A549 (cell line): ENCODE measurements around the gene CINP. TPM values are rescaled to one million over a fixed set of nuclear protein-coding genes. Genes with fewer than 3 reads are reported as not detected.

Experiments
- ATAC-seq, 2 experiments: fragments of 200-7000 bp in 1 of 2; fragments of >200 bp in 1 of 2; cut with Nextera tagmentation in 1 of 2; cut with Tn5 transposase in 1 of 2; 3 replicates each; pipeline versions ENCODE4 v1.8.0 to v1.9.1; 2018 to 2020; ENCODE audit warnings: mild to moderate bottlenecking in 1 of 2, moderate library complexity in 1 of 2
- CTCF ChIA-PET: fragments of 300-600 bp; sonication (Branson Sonifier 250); formaldehyde crosslinking; extraction: SDS; loops from one replicate; lab custom pipeline; 2021; ENCODE audit warnings: antibody characterized with exemption, inconsistent platforms; lab: Yijun Ruan, JAX
- POLR2A ChIA-PET: fragments of 350-600 bp; formaldehyde crosslinking; extraction: SDS; loops from one replicate; lab custom pipeline; 2021; ENCODE audit warnings: antibody characterized with exemption, inconsistent platforms; lab: Yijun Ruan, JAX
- DNase-seq, 2 experiments: peaks; one replicate each; pipeline versions ENCODE4 v3.0.0 to v3.0.0-alpha.2; 2011 to 2016; ENCODE audit warnings: low read depth in 1 of 2, low spot score in 1 of 2
- FAIRE-seq: peaks from 2 replicates; lab custom pipeline; 2011; peaks lifted over from hg19 to GRCh38; lab: Jason Lieb, UNC
- H3K27ac ChIP-seq, 2 experiments: fragments of >200 bp; sonication (Bioruptor Twin); formaldehyde crosslinking; 3 replicates each; pipeline ENCODE4 v1.5.1; 2016 to 2017
- H3K4me1 ChIP-seq: fragments of >200 bp; sonication (Bioruptor Twin); formaldehyde crosslinking; 3 replicates; pipeline ENCODE4 v1.6.1; 2016
- H3K4me2 ChIP-seq: fragments of >200 bp; sonication (Bioruptor Twin); formaldehyde crosslinking; 3 replicates; pipeline ENCODE4 v1.6.1; 2016
- H3K4me3 ChIP-seq: fragments of >200 bp; sonication (Bioruptor Twin); formaldehyde crosslinking; 3 replicates; pipeline ENCODE4 v1.5.1; 2016
- H3K9me3 ChIP-seq: fragments of >200 bp; sonication (Bioruptor Twin); formaldehyde crosslinking; 3 replicates; pipeline ENCODE4 v1.6.1; 2016
- CBX2 ChIP-seq: fragments of 200-600 bp; sonication (generic); IDR thresholded peaks from 2 replicates; pipeline ENCODE4 v1.6.1; 2016; ENCODE audit warnings: low read depth, mild to moderate bottlenecking, borderline replicate concordance
- CBX8 ChIP-seq: fragments of 200-600 bp; sonication (generic); IDR thresholded peaks from 2 replicates; pipeline ENCODE4 v1.6.1; 2016
- E2F6 ChIP-seq: IDR thresholded peaks from 2 replicates; pipeline ENCODE4 v1.6.1; 2012; ENCODE audit warnings: low read depth, borderline replicate concordance
- EHMT2 ChIP-seq: fragments of 200-600 bp; sonication (generic); IDR thresholded peaks from 2 replicates; pipeline ENCODE4 v1.6.1; 2016; ENCODE audit warnings: antibody characterized with exemption, low read depth, mild to moderate bottlenecking, moderate library complexity
- ESRRA ChIP-seq: fragments of 150-350 bp; IDR thresholded peaks from 2 replicates; pipeline ENCODE4 v1.6.1; 2014; ENCODE audit warnings: mild to moderate bottlenecking, low read length, borderline replicate concordance
- FOSL2 ChIP-seq, 2 experiments: fragments of 450-650 bp in 1 of 2; fragments of >200 bp in 1 of 2; sonication (Bioruptor Twin) in 1 of 2; formaldehyde crosslinking; IDR thresholded peaks; 2 replicates each; pipeline versions ENCODE4 v1.5.0 to v1.6.1; 2016 to 2020; ENCODE audit warnings: mild to moderate bottlenecking in 1 of 2, moderate library complexity in 1 of 2
- FOXS1 ChIP-seq: fragments of 250-450 bp; sonication (Bioruptor Pico); IDR thresholded peaks from 2 replicates; pipeline ENCODE4 v1.5.0; 2020; ENCODE audit warnings: mild to moderate bottlenecking, moderate library complexity
- GATA3 ChIP-seq: IDR thresholded peaks from 2 replicates; pipeline ENCODE4 v1.6.1; 2012; ENCODE audit warnings: borderline replicate concordance
- HDAC2 ChIP-seq: fragments of 200-600 bp; sonication (generic); IDR thresholded peaks from 2 replicates; pipeline ENCODE4 v1.6.1; 2016
- HOXB5 ChIP-seq: fragments of 250-450 bp; sonication (Bioruptor Pico); IDR thresholded peaks from 2 replicates; pipeline ENCODE4 v1.5.0; 2020; ENCODE audit warnings: mild to moderate bottlenecking, moderate library complexity
- JUN ChIP-seq, 2 experiments: fragments of >200 bp; sonication (Bioruptor Twin); formaldehyde crosslinking; IDR thresholded peaks; 2 replicates in 1 of 2; 3 replicates in 1 of 2; pipeline ENCODE4 v1.6.1; 2016 to 2017
- MAX ChIP-seq: IDR thresholded peaks from 2 replicates; pipeline ENCODE4 v1.6.1; 2012
- MAZ ChIP-seq: fragments of 150-350 bp; IDR thresholded peaks from 2 replicates; pipeline ENCODE4 v1.6.1; 2014; ENCODE audit warnings: antibody characterized with exemption, low read depth, low read length, borderline replicate concordance
- NPAS2 ChIP-seq: fragments of 250-450 bp; sonication (Bioruptor Pico); IDR thresholded peaks from 2 replicates; pipeline ENCODE4 v1.8.0; 2022; ENCODE audit warnings: mild to moderate bottlenecking, moderate library complexity, borderline replicate concordance
- POLR2A ChIP-seq: IDR thresholded peaks from 2 replicates; pipeline ENCODE4 v1.6.1; 2012; ENCODE audit warnings: mild to moderate bottlenecking, low read length
- REST ChIP-seq: fragments of 200-600 bp; sonication (generic); IDR thresholded peaks from 2 replicates; pipeline ENCODE4 v1.6.1; 2016; ENCODE audit warnings: antibody characterized with exemption, mild to moderate bottlenecking, moderate library complexity
- RNF2 ChIP-seq: fragments of 200-600 bp; sonication (generic); IDR thresholded peaks from 2 replicates; pipeline ENCODE4 v1.6.1; 2016; ENCODE audit warnings: low read depth, mild to moderate bottlenecking, antibody characterized with exemption, moderate library complexity, borderline replicate concordance
- SREBF2 ChIP-seq: fragments of 450-650 bp; IDR thresholded peaks from 2 replicates; pipeline ENCODE4 v1.6.1; 2014; ENCODE audit warnings: mild to moderate bottlenecking, moderate library complexity
- TP53 ChIP-seq: fragments of 250-450 bp; sonication (Bioruptor Pico); IDR thresholded peaks from 2 replicates; pipeline ENCODE4 v1.5.0; 2021; ENCODE audit warnings: mild to moderate bottlenecking, moderate library complexity
- ZNF302 ChIP-seq: fragments of 250-450 bp; sonication (Bioruptor Pico); IDR thresholded peaks from 2 replicates; pipeline ENCODE4 v1.9.0; 2021; ENCODE audit warnings: inconsistent platforms, mild to moderate bottlenecking, moderate library complexity
- ZSCAN20 ChIP-seq: fragments of 250-450 bp; sonication (Bioruptor Pico); IDR thresholded peaks from 2 replicates; pipeline ENCODE4 v1.8.0; 2022; ENCODE audit warnings: mild to moderate bottlenecking, moderate library complexity
- WGBS: methylation state at CpG from one replicate; pipeline ENCODE4 v1.1.6; 2017; ENCODE audit errors: missing lambda C conversion rate; 5-methylcytosine and 5-hydroxymethylcytosine counted together
- polyA plus RNA-seq, 4 experiments: library from polyadenylated mRNA; depleted of rRNA in 3 of 4; stranded (reverse); fragments of >200 nt; fragmentation: RNase III in 1 of 4; extraction: RNeasy Plus Mini Kit Qiagen cat#74134 plus additional on column Dnase treatment in 1 of 4; gene quantifications; 2 replicates in 3 of 4; 3 replicates in 1 of 4; pipeline ENCODE4 v1.2.3, GENCODE V29; 2011 to 2017

The CINP gene
- polyA plus RNA-seq, 2 of the 4 experiments (the other 2 are of a cell fraction) = 59.9 to 74.6 TPM

- TF ChIP-seq JUN (IDR thresholded peaks at IDR 0.05) (peak; percentile 45 to 61; a peak in 4 of 5 replicates), CBX8 (no peak), HDAC2 (no peak), ZSCAN20 (CRISPR knock-in tag) (no peak), GATA3 (no peak; the same call in 1 of the 2 replicates), EHMT2 (no peak), REST (no peak), HOXB5 (CRISPR knock-in tag) (no peak), RNF2 (no peak), FOXS1 (no peak), E2F6 (peak; percentile 61; the same call in 1 of the 2 replicates), TP53 (no peak), MAX (peak; percentile 71; the same call in 1 of the 2 replicates), POLR2A (no peak; the same call in 1 of the 2 replicates), ESRRA (0 out of 2 replicates have a peak, but pooled peaks have one; percentile 32), FOSL2 (IDR thresholded peaks at IDR 0.05) (no peak), FOSL2 (CRISPR knock-in tag; IDR thresholded peaks at IDR 0.05) (peak; percentile 38; the same call in 1 of the 2 replicates), CBX2 (no peak), ZNF302 (CRISPR knock-in tag) (no peak), SREBF2 (peak; percentile 98)
Observed at GRCh38 chr14:102316743-102317563, 45.7 kb downstream of the CINP start (continued).

- WGBS = 4% methylated on average over 10 of the region's 10 CpGs
- CTCF ChIA-PET = interaction anchor here (0.6 to 8.8 kb wide), 37 partner anchors 9 to 1929 kb away, joined by 3 to 100 read pairs (median 5); partner anchors contain the start of genes DYNC1H1 and MOK
- TF ChIP-seq NPAS2 (CRISPR knock-in tag) = 0 out of 2 replicates have a peak, but pooled peaks have one; percentile 39
- TF ChIP-seq MAZ = no peak
- TF ChIP-seq, all 56 proteins: peak for 1
- FAIRE-seq (no peak), ATAC-seq (no peak), DNase-seq (peak in 1 of 2 experiments; percentile 74)
- H3K27ac ChIP-seq = peak overlapping the region; percentile 73 to 99
- POLR2A ChIA-PET = interaction anchor here (0.6 to 1.1 kb wide), 8 partner anchors 8 to 1693 kb away, joined by 3 to 8 read pairs (median 3); partner anchors contain the start of gene MOK
- H3K4me3 ChIP-seq = peak overlapping the region; percentile 37
- H3K4me2 ChIP-seq = peak overlapping the region; percentile 81
- no peaks in the 10 kb centered on the region for H3K9me3 ChIP-seq
- peaks cover 36% of the 10 kb centered on the region for H3K4me1 ChIP-seq
Observed at GRCh38 chr14:102316338-102316742, 46.4 kb downstream of the CINP start.
